Measurements from ENCODE around the gene CD99L2.

CD99L2 gene

GRCh38 chrX:150845091-150845490 is 53.4 kb downstream of the CD99L2 start (continued):
- TF ChIP-seq SNAI2 (CRISPR knock-in tag; IDR thresholded peaks at IDR 0.05) (no peak), PATZ1 (CRISPR knock-in tag; IDR thresholded peaks at IDR 0.05; ENCODE audit: borderline replicate concordance) (no peak)

GRCh38 chrX:150844016-150844415 is 54.5 kb downstream of the CD99L2 start:
- no peak for TF ChIP-seq ARNTL (CRISPR knock-in tag; IDR thresholded peaks at IDR 0.05; ENCODE audit: borderline replicate concordance, low read depth)
- TF ChIP-seq ZFP3 (CRISPR knock-in tag; IDR thresholded peaks at IDR 0.05): no peak
- TF ChIP-seq ZFP30 (CRISPR knock-in tag; IDR thresholded peaks at IDR 0.05): no peak
- no peak for TF ChIP-seq CREB5 (CRISPR knock-in tag; IDR thresholded peaks at IDR 0.05; ENCODE audit: low read depth)
- TF ChIP-seq ZNF8 (CRISPR knock-in tag; IDR thresholded peaks at IDR 0.05): no peak
- TF ChIP-seq ISL1 (CRISPR knock-in tag; IDR thresholded peaks at IDR 0.05): no peak
- no peak for TF ChIP-seq OSR1 (CRISPR knock-in tag; IDR thresholded peaks at IDR 0.05)
- no peak for TF ChIP-seq BACH2 (CRISPR knock-in tag; IDR thresholded peaks at IDR 0.05; ENCODE audit: borderline replicate concordance)
- no peak for TF ChIP-seq ZNF565 (CRISPR knock-in tag; conservative IDR thresholded peaks at IDR 0.05; ENCODE audit: low read depth)
- no peak for TF ChIP-seq CSDC2 (CRISPR knock-in tag; IDR thresholded peaks at IDR 0.05)
- TF ChIP-seq POU6F1 (CRISPR knock-in tag; IDR thresholded peaks at IDR 0.05; ENCODE audit: borderline replicate concordance, low read depth): no peak
- TF ChIP-seq ZNF70 (CRISPR knock-in tag; IDR thresholded peaks at IDR 0.05): no peak
- TF ChIP-seq ESRRG (CRISPR knock-in tag; IDR thresholded peaks at IDR 0.05): no peak
- no peak for ATAC-seq

GRCh38 chrX:150842198-150842685 is 56.2 kb downstream of the CD99L2 start:
- TF ChIP-seq CSDC2 (CRISPR knock-in tag; IDR thresholded peaks at IDR 0.05): no peak
- TF ChIP-seq TSHZ2 (CRISPR knock-in tag; IDR thresholded peaks at IDR 0.05): no peak
- no peak for TF ChIP-seq SNAI2 (CRISPR knock-in tag; IDR thresholded peaks at IDR 0.05)
- TF ChIP-seq ZNF8 (CRISPR knock-in tag; IDR thresholded peaks at IDR 0.05): no peak
- no peak for ATAC-seq

GRCh38 chrX:150841456-150842197 is 56.8 kb downstream of the CD99L2 start:
- no peak for TF ChIP-seq ZFP30 (CRISPR knock-in tag; IDR thresholded peaks at IDR 0.05)
- no peak for TF ChIP-seq ARNTL (CRISPR knock-in tag; IDR thresholded peaks at IDR 0.05; ENCODE audit: borderline replicate concordance, low read depth)
- TF ChIP-seq ZFP3 (CRISPR knock-in tag; IDR thresholded peaks at IDR 0.05): no peak
- no peak for TF ChIP-seq RARB (CRISPR knock-in tag; IDR thresholded peaks at IDR 0.05)
- no peak for TF ChIP-seq POU6F1 (CRISPR knock-in tag; IDR thresholded peaks at IDR 0.05; ENCODE audit: borderline replicate concordance, low read depth)
- TF ChIP-seq TCF4 (CRISPR knock-in tag; IDR thresholded peaks at IDR 0.05; ENCODE audit: borderline replicate concordance): no peak
- TF ChIP-seq ESRRG (CRISPR knock-in tag; IDR thresholded peaks at IDR 0.05): no peak
- no peak for TF ChIP-seq ZNF8 (CRISPR knock-in tag; IDR thresholded peaks at IDR 0.05)
- TF ChIP-seq TOX (CRISPR knock-in tag; IDR thresholded peaks at IDR 0.05; ENCODE audit: borderline replicate concordance): no peak
- TF ChIP-seq ZNF565 (CRISPR knock-in tag; conservative IDR thresholded peaks at IDR 0.05; ENCODE audit: low read depth): no peak
- TF ChIP-seq PPARA (CRISPR knock-in tag; IDR thresholded peaks at IDR 0.05; ENCODE audit: borderline replicate concordance): no peak
- no peak for TF ChIP-seq ZNF70 (CRISPR knock-in tag; IDR thresholded peaks at IDR 0.05)
- TF ChIP-seq PATZ1 (CRISPR knock-in tag; IDR thresholded peaks at IDR 0.05; ENCODE audit: borderline replicate concordance): no peak
- no peak for TF ChIP-seq ISL1 (CRISPR knock-in tag; IDR thresholded peaks at IDR 0.05)
- ATAC-seq: no peak
